NCI-H82 treated with DMSO at 0.1 percent for 48 hours (cell line): ENCODE results near the gene LGMN.

Source experiments
- DNase-seq: peaks from one replicate; lab custom pipeline; 2025; ENCODE audit not compliant: unreplicated experiment; lab: John Stamatoyannopoulos, UW

The LGMN gene

DNA sequence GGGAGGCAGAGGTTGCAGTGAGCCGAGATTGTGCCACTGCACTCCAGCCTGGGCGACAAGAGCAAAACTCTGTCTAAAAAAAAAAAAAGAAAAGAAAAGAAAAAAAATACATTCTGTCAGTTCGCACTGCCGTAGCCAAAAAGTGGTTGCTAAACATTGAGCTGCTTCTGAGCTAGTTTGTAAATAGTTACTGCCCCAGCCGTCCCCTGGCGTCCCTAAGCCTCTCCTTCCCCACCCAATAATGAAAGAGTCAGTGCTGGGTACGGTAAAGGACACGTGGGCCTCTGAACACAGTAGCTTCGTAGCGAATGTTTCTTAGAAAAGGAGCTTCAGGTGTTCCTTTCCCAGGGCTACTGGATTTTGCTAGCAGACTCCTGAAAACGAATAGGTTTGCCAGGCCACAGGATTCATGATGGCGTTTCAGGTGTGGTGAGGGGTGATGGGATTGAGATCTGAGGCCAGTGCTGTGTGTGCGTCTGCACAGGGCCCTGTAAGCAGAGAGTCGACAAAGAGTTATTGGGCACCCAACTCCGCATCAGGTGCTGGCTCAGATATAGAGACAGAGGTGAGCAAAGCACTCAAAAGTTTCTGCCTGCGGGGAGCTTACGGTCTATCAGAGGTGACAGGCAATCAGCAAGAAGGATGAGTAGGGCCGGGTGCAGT is 94.1 kb downstream of the LGMN start:
- DNase-seq: no peak
